Measurements from ENCODE around the gene OSER1.
"Not testable (repeated sequence)": the region's sequence is repeated elsewhere in the genome, so short reads cannot be mapped to it uniquely, and the experiment has no call there.

OSER1 gene

GRCh38 chr20:44207126-44207723 lies 3.3 kb downstream of the OSER1 start:
- DNase-seq = no peak
- in situ Hi-C loops (cut with HindIII; ENCODE audit: low pct_ligation_motif_present, low pct_unique_long_range_greater_than_20kb, low sequenced_read_pairs) = no loop called here

GRCh38 chr20:44206132-44206531 lies 4.4 kb downstream of the OSER1 start:
- DNase-seq = no peak
- in situ Hi-C loops (cut with HindIII; ENCODE audit: low pct_ligation_motif_present, low pct_unique_long_range_greater_than_20kb, low sequenced_read_pairs) = no loop called here

- no peak for DNase-seq
- in situ Hi-C loops (cut with HindIII; ENCODE audit: low pct_ligation_motif_present, low pct_unique_long_range_greater_than_20kb, low sequenced_read_pairs) = no loop called here
These were observed 5.7 kb downstream of the OSER1 start for GRCh38 chr20:44204832-44205215.

- peak; percentile 89 for DNase-seq
- in situ Hi-C loops (cut with HindIII; ENCODE audit: low pct_ligation_motif_present, low pct_unique_long_range_greater_than_20kb, low sequenced_read_pairs) = no loop called here
These were observed 6.3 kb downstream of the OSER1 start for GRCh38 chr20:44204156-44204831.

GRCh38 chr20:44203161-44203560 lies 7.4 kb downstream of the OSER1 start:
- no peak for DNase-seq
- in situ Hi-C loops (cut with HindIII; ENCODE audit: low pct_ligation_motif_present, low pct_unique_long_range_greater_than_20kb, low sequenced_read_pairs) = no loop called here

GRCh38 chr20:44200983-44201382 lies 9.6 kb downstream of the OSER1 start:
- DNase-seq = no peak
- in situ Hi-C loops (cut with HindIII; ENCODE audit: low pct_ligation_motif_present, low pct_unique_long_range_greater_than_20kb, low sequenced_read_pairs) = no loop called here

- in situ Hi-C loops (cut with HindIII; ENCODE audit: low pct_ligation_motif_present, low pct_unique_long_range_greater_than_20kb, low sequenced_read_pairs) = no loop called here
- DNase-seq = no peak
These were observed 10.2 kb downstream of the OSER1 start for GRCh38 chr20:44200371-44200770.

GRCh38 chr20:44199877-44200276 lies 10.7 kb downstream of the OSER1 start:
- no peak for DNase-seq
- in situ Hi-C loops (cut with HindIII; ENCODE audit: low pct_ligation_motif_present, low pct_unique_long_range_greater_than_20kb, low sequenced_read_pairs) = no loop called here

- in situ Hi-C loops (cut with HindIII; ENCODE audit: low pct_ligation_motif_present, low pct_unique_long_range_greater_than_20kb, low sequenced_read_pairs) = no loop called here
- DNase-seq = no peak
These were observed 11.7 kb downstream of the OSER1 start for GRCh38 chr20:44198872-44199271.

- in situ Hi-C loops (cut with HindIII; ENCODE audit: low pct_ligation_motif_present, low pct_unique_long_range_greater_than_20kb, low sequenced_read_pairs) = no loop called here
- peak; percentile 31 for DNase-seq
These were observed 14.3 kb downstream of the OSER1 start for GRCh38 chr20:44196271-44196670.

GRCh38 chr20:44195605-44196004 lies 15.0 kb downstream of the OSER1 start:
- no peak for DNase-seq
- in situ Hi-C loops (cut with HindIII; ENCODE audit: low pct_ligation_motif_present, low pct_unique_long_range_greater_than_20kb, low sequenced_read_pairs) = no loop called here

- in situ Hi-C loops (cut with HindIII; ENCODE audit: low pct_ligation_motif_present, low pct_unique_long_range_greater_than_20kb, low sequenced_read_pairs) = no loop called here
These were observed 16.8 kb downstream of the OSER1 start for GRCh38 chr20:44193801-44194200.

GRCh38 chr20:44191640-44192039 lies 18.9 kb downstream of the OSER1 start:
- DNase-seq; in situ Hi-C loops (cut with HindIII; ENCODE audit: low pct_ligation_motif_present, low pct_unique_long_range_greater_than_20kb, low sequenced_read_pairs): not testable (repeated sequence)

More at GRCh38 chr20:44193801-44194200, 16.8 kb downstream of the OSER1 start:
- DNase-seq = no peak

- in situ Hi-C loops (cut with HindIII; ENCODE audit: low pct_ligation_motif_present, low pct_unique_long_range_greater_than_20kb, low sequenced_read_pairs) = not testable (repeated sequence)
- DNase-seq = peak; percentile 68
These were observed 20.2 kb downstream of the OSER1 start for GRCh38 chr20:44190197-44190852.

GRCh38 chr20:44188752-44189151 lies 21.8 kb downstream of the OSER1 start:
- in situ Hi-C loops (cut with HindIII; ENCODE audit: low pct_ligation_motif_present, low pct_unique_long_range_greater_than_20kb, low sequenced_read_pairs) = no loop called here
- DNase-seq = no peak

GRCh38 chr20:44187772-44188709 lies 22.5 kb downstream of the OSER1 start:
- peak; percentile 13 for DNase-seq
- in situ Hi-C loops (cut with HindIII; ENCODE audit: low pct_ligation_motif_present, low pct_unique_long_range_greater_than_20kb, low sequenced_read_pairs) = no loop called here

- peak; percentile 71 for DNase-seq
- in situ Hi-C loops (cut with HindIII; ENCODE audit: low pct_ligation_motif_present, low pct_unique_long_range_greater_than_20kb, low sequenced_read_pairs) = no loop called here
These were observed 23.4 kb downstream of the OSER1 start, which contains the start of gene JPH2 for GRCh38 chr20:44187054-44187771. Gene JPH2, minus strand, starts transcription at chr20:44187188. Its CDS starts 483 bp downstream, at chr20:44186705.

GRCh38 chr20:44186674-44187053 lies 23.9 kb downstream of the OSER1 start:
- in situ Hi-C loops (cut with HindIII; ENCODE audit: low pct_ligation_motif_present, low pct_unique_long_range_greater_than_20kb, low sequenced_read_pairs) = no loop called here
- peak; percentile 35 for DNase-seq

All from ACHN (cell line).